ENCODE measurements around the gene XIAP.
"Not testable (repeated sequence)": the region's sequence is repeated elsewhere in the genome, so short reads cannot be mapped to it uniquely, and the experiment has no call there.

GRCh38 chrX:123903261-123903660 is 43.4 kb downstream of the XIAP start:
- not testable (repeated sequence) for TF ChIP-seq POLR2A, CTCF (IDR thresholded peaks at IDR 0.05)

All from breast epithelium (tissue), 3 donors.